Brain microvascular endothelial cell (primary cell): Measurements from ENCODE around the gene SMYD4.
"Not testable (repeated sequence)": the region's sequence is repeated elsewhere in the genome, so short reads cannot be mapped to it uniquely, and the experiment has no call there.

Experiments
- DNase-seq: peaks from one replicate; pipeline ENCODE4 v3.0.0-alpha.2; 2020
- H3K27ac ChIP-seq: fragments of 250-450 bp; sonication (Bioruptor Pico); 2 replicates; pipeline ENCODE4 v1.5.1; 2020; ENCODE audit warnings: mild to moderate bottlenecking, moderate library complexity
- H3K27me3 ChIP-seq: fragments of 250-450 bp; sonication (Bioruptor Pico); replicated peaks from 2 replicates; pipeline ENCODE4 v1.5.1; 2020; ENCODE audit warnings: mild to moderate bottlenecking
- H3K36me3 ChIP-seq: fragments of 250-450 bp; sonication (Bioruptor Pico); replicated peaks from 2 replicates; pipeline ENCODE4 v1.5.1; 2020; ENCODE audit warnings: mild to moderate bottlenecking
- H3K4me3 ChIP-seq: 2 replicates; pipeline ENCODE4 v1.5.1; 2011; ENCODE audit warnings: low read depth, mild to moderate bottlenecking, control low read depth, low read length, moderate library complexity
- CTCF ChIP-seq: IDR thresholded peaks from 2 replicates; pipeline ENCODE4 v1.5.1; 2011; ENCODE audit warnings: low read depth, mild to moderate bottlenecking, moderate library complexity, low read length, control low read depth, inconsistent platforms; ENCODE audit errors: missing control alignments
- in situ Hi-C: cut with HindIII; loops from 2 replicates; pipeline ENCODE4 v1.10.0; 2017; ENCODE audit warnings: low sequenced_read_pairs, low pct_ligation_motif_present

SMYD4 gene

GRCh38 chr17:1803280-1803679, 26.4 kb downstream of the SMYD4 start:
- no peak for DNase-seq
- Histone ChIP-seq H3K4me3 (no peak overlapping the region), H3K27me3 (no peaks in the 10 kb centered on the region), H3K27ac (no peak overlapping the region), H3K36me3 (peaks cover 2% of the 10 kb centered on the region)
- in situ Hi-C loops, result no loop called here
- no peak for TF ChIP-seq CTCF

GRCh38 chr17:1802429-1802828, 27.3 kb downstream of the SMYD4 start:
- H3K36me3 ChIP-seq, result peaks cover 2% of the 10 kb centered on the region
- no peak for DNase-seq

GRCh38 chr17:1800712-1801111, 29.0 kb downstream of the SMYD4 start:
- H3K36me3 ChIP-seq, result peaks cover 2% of the 10 kb centered on the region

More at GRCh38 chr17:1802429-1802828, 27.3 kb downstream of the SMYD4 start:
- in situ Hi-C loops, result no loop called here
- no peak overlapping the region for H3K4me3 ChIP-seq
- no peaks in the 10 kb centered on the region for H3K27me3 ChIP-seq
- H3K27ac ChIP-seq, result no peak overlapping the region
- no peak for TF ChIP-seq CTCF

GRCh38 chr17:1800240-1800639, 29.5 kb downstream of the SMYD4 start:
- no peak overlapping the region for H3K27ac ChIP-seq
- TF ChIP-seq CTCF, result no peak
- peaks cover 2% of the 10 kb centered on the region for H3K36me3 ChIP-seq
- in situ Hi-C loops, result no loop called here
- H3K27me3 ChIP-seq, result no peaks in the 10 kb centered on the region
- no peak for DNase-seq
- no peak overlapping the region for H3K4me3 ChIP-seq

More at GRCh38 chr17:1800712-1801111, 29.0 kb downstream of the SMYD4 start:
- no peak for TF ChIP-seq CTCF
- H3K4me3 ChIP-seq, result no peak overlapping the region
- no peak for DNase-seq
- H3K27me3 ChIP-seq, result no peaks in the 10 kb centered on the region
- H3K27ac ChIP-seq, result no peak overlapping the region
- in situ Hi-C loops, result no loop called here

- H3K36me3 ChIP-seq, H3K27me3 ChIP-seq, DNase-seq, in situ Hi-C loops, H3K4me3 ChIP-seq, H3K27ac ChIP-seq: not testable (repeated sequence)
These were observed 31.9 kb downstream of the SMYD4 start for GRCh38 chr17:1797846-1798245.

GRCh38 chr17:1797323-1797722, 32.4 kb downstream of the SMYD4 start:
- H3K4me3 ChIP-seq, result no peak overlapping the region
- in situ Hi-C loops, result no loop called here
- no peak for DNase-seq
- H3K27ac ChIP-seq, result no peak overlapping the region
- peaks cover 2% of the 10 kb centered on the region for H3K36me3 ChIP-seq
- TF ChIP-seq CTCF, result no peak
- no peaks in the 10 kb centered on the region for H3K27me3 ChIP-seq
